ENCODE results near the gene SLC44A4.

Gene SLC44A4

DNA sequence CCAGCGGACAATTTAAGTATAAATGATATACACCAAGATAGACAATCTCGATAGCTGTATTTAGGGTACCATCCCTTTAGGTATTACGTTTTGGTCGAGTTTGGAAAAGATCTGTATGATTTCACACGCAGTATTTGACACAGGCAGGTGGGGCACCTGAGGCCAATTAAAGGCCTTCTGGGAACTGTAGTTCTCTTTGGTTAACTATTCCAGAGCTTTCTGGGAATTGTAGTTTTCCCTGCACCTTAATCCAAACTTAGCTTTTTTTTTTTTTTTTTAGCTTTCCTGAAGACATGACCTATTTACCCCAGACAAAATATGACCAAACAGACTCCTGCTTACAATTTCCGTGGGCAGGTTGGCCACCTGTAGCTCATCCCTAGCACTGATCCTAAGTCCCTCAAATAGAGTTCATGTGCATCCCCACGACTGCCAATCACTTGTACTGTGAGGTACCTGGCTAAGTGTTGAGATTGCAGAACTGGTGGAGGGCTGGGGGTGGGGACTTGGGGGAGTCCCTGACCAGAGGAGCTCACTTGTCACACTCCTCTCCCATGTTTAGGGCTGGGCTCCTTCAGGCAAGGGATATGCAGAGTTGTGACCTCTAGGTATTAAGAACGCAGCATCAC, 19.7 kb upstream of the SLC44A4 start:
- peaks cover 26% of the 10 kb centered on the region for H3F3A ChIP-seq (ENCODE audit: insufficient read depth, low read length)
- H2AFZ ChIP-seq (ENCODE audit: low read length) = peak overlapping the region; percentile 96

GRCh38 chr6:31897612-31898382, 19.0 kb upstream of the SLC44A4 start, which contains the start of gene EHMT2:
TSS of gene EHMT2 (minus strand) at chr6:31897698. CDS start at chr6:31897677, 21 bp downstream.
- H3K4me1 ChIP-seq (ENCODE audit: low read length) = 0 out of 2 replicates have a peak, but pooled peaks cover 3% of the 10 kb centered on the region
- TF ChIP-seq, protein P1, sequence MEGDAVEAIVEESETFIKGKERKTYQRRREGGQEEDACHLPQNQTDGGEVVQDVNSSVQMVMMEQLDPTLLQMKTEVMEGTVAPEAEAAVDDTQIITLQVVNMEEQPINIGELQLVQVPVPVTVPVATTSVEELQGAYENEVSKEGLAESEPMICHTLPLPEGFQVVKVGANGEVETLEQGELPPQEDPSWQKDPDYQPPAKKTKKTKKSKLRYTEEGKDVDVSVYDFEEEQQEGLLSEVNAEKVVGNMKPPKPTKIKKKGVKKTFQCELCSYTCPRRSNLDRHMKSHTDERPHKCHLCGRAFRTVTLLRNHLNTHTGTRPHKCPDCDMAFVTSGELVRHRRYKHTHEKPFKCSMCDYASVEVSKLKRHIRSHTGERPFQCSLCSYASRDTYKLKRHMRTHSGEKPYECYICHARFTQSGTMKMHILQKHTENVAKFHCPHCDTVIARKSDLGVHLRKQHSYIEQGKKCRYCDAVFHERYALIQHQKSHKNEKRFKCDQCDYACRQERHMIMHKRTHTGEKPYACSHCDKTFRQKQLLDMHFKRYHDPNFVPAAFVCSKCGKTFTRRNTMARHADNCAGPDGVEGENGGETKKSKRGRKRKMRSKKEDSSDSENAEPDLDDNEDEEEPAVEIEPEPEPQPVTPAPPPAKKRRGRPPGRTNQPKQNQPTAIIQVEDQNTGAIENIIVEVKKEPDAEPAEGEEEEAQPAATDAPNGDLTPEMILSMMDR (IDR thresholded peaks at IDR 0.05; ENCODE audit: low read length) = no peak
- TF ChIP-seq EZH2 (optimal IDR thresholded peaks at IDR 0.05; ENCODE audit: low read depth, low read length) = no peak
- no peak for TF ChIP-seq EZH2phosphoT487 (IDR thresholded peaks at IDR 0.05; ENCODE audit: low read length)
- H3K4me2 ChIP-seq (ENCODE audit: low read depth, low read length) = peak within 1 kb of the TSS; percentile 86
- H3K9ac ChIP-seq (ENCODE audit: low read length) = peak within 1 kb of the TSS; percentile 85
- no peaks in the 10 kb centered on the region for H3K9me3 ChIP-seq (replicated peaks; ENCODE audit: insufficient read depth, low read length)
- no peaks in the 10 kb centered on the region for H3K27me3 ChIP-seq (replicated peaks; ENCODE audit: insufficient read depth, low read length)
- H3K27ac ChIP-seq (ENCODE audit: low read length) = peak within 1 kb of the TSS; percentile 77
- H3F3A ChIP-seq (ENCODE audit: insufficient read depth, low read length) = peaks cover 23% of the 10 kb centered on the region
- H2AFZ ChIP-seq (ENCODE audit: low read length) = peak within 1 kb of the TSS; percentile 96
- H3K79me2 ChIP-seq (ENCODE audit: low read length) = peaks cover 22% of the 10 kb centered on the region
- no peaks in the 10 kb centered on the region for H3K36me3 ChIP-seq (replicated peaks; ENCODE audit: insufficient read depth, low read length)
- peak; percentile 85 for DNase-seq
- no peaks in the 10 kb centered on the region for H4K20me1 ChIP-seq (ENCODE audit: insufficient read depth, low read length)
- H3K4me3 ChIP-seq (ENCODE audit: low read length) = peak within 1 kb of the TSS; percentile 95
- H3K9me2 ChIP-seq (replicated peaks; ENCODE audit: insufficient read depth, low read length) = no peaks in the 10 kb centered on the region

More for the DNA sequence above, 19.7 kb upstream of the SLC44A4 start:
- H3K4me3 ChIP-seq (ENCODE audit: low read length) = peak overlapping the region; percentile 95
- H3K79me2 ChIP-seq (ENCODE audit: low read length) = peaks cover 22% of the 10 kb centered on the region
- H3K4me1 ChIP-seq (ENCODE audit: low read length) = peaks cover 3% of the 10 kb centered on the region; the same call in 1 of the 2 replicates
- peak overlapping the region; percentile 86 for H3K4me2 ChIP-seq (ENCODE audit: low read depth, low read length)
- peak overlapping the region; percentile 77 for H3K27ac ChIP-seq (ENCODE audit: low read length)
- no peaks in the 10 kb centered on the region for H4K20me1 ChIP-seq (ENCODE audit: insufficient read depth, low read length)
- H3K36me3 ChIP-seq (replicated peaks; ENCODE audit: insufficient read depth, low read length) = no peaks in the 10 kb centered on the region
- H3K27me3 ChIP-seq (replicated peaks; ENCODE audit: insufficient read depth, low read length) = no peaks in the 10 kb centered on the region
- DNase-seq = peak; percentile 77
- TF ChIP-seq, protein P1 (IDR thresholded peaks at IDR 0.05; ENCODE audit: low read length) = 0 out of 2 replicates have a peak, but pooled peaks have one; percentile 19
- no peak for TF ChIP-seq EZH2phosphoT487 (IDR thresholded peaks at IDR 0.05; ENCODE audit: low read length)
- H3K9ac ChIP-seq (ENCODE audit: low read length) = peak overlapping the region; percentile 85
- H3K9me3 ChIP-seq (replicated peaks; ENCODE audit: insufficient read depth, low read length) = no peaks in the 10 kb centered on the region
- no peaks in the 10 kb centered on the region for H3K9me2 ChIP-seq (replicated peaks; ENCODE audit: insufficient read depth, low read length)

- Histone ChIP-seq H3K4me1 (ENCODE audit: low read length) (0 out of 2 replicates have a peak, but pooled peaks cover 3% of the 10 kb centered on the region), H3K27me3 (replicated peaks; ENCODE audit: insufficient read depth, low read length) (no peaks in the 10 kb centered on the region), H3K9me3 (replicated peaks; ENCODE audit: insufficient read depth, low read length) (no peaks in the 10 kb centered on the region), H3K4me3 (ENCODE audit: low read length) (peak overlapping the region; percentile 95), H3K79me2 (ENCODE audit: low read length) (peaks cover 22% of the 10 kb centered on the region), H4K20me1 (ENCODE audit: insufficient read depth, low read length) (no peaks in the 10 kb centered on the region), H3K4me2 (ENCODE audit: low read depth, low read length) (peak overlapping the region; percentile 71), H2AFZ (ENCODE audit: low read length) (peak overlapping the region; percentile 52), H3K9ac (ENCODE audit: low read length) (peak overlapping the region; percentile 62), H3K9me2 (replicated peaks; ENCODE audit: insufficient read depth, low read length) (no peaks in the 10 kb centered on the region), H3F3A (ENCODE audit: insufficient read depth, low read length) (peaks cover 16% of the 10 kb centered on the region), H3K36me3 (replicated peaks; ENCODE audit: insufficient read depth, low read length) (no peaks in the 10 kb centered on the region), H3K27ac (ENCODE audit: low read length) (no peak overlapping the region; the same call in 1 of the 2 replicates)
- TF ChIP-seq, protein P1 (IDR thresholded peaks at IDR 0.05; ENCODE audit: low read length) = no peak
- DNase-seq = no peak
These were observed 18.2 kb upstream of the SLC44A4 start for GRCh38 chr6:31896856-31897611.

Measured in MM.1S (cell line).